ENCODE measurements around the gene WDR77. TPM values are rescaled to one million over a fixed set of nuclear protein-coding genes. Genes with fewer than 3 reads are reported as not detected.

WDR77 gene
- total RNA-seq, 1 experiment from 2014 or later: 64.5 TPM

- TF ChIP-seq AFF4 (CRISPR knock-in tag; IDR thresholded peaks at IDR 0.05; ENCODE audit: borderline replicate concordance) (no peak), ZNF219 (CRISPR knock-in tag; IDR thresholded peaks at IDR 0.05; ENCODE audit: borderline replicate concordance) (no peak), ZNF671 (CRISPR knock-in tag; IDR thresholded peaks at IDR 0.05) (no peak), ZSCAN18 (CRISPR knock-in tag; IDR thresholded peaks at IDR 0.05) (no peak), ZNF512 (CRISPR knock-in tag; IDR thresholded peaks at IDR 0.05; ENCODE audit: borderline replicate concordance) (no peak), GTF2I (CRISPR knock-in tag; conservative IDR thresholded peaks at IDR 0.05) (no peak), KAT7 (CRISPR knock-in tag; IDR thresholded peaks at IDR 0.05; ENCODE audit: borderline replicate concordance) (no peak), JAZF1 (CRISPR knock-in tag; IDR thresholded peaks at IDR 0.05) (no peak), MXD4 (CRISPR knock-in tag; IDR thresholded peaks at IDR 0.05; ENCODE audit: borderline replicate concordance) (no peak)
- TF ChIP-seq, protein P1, sequence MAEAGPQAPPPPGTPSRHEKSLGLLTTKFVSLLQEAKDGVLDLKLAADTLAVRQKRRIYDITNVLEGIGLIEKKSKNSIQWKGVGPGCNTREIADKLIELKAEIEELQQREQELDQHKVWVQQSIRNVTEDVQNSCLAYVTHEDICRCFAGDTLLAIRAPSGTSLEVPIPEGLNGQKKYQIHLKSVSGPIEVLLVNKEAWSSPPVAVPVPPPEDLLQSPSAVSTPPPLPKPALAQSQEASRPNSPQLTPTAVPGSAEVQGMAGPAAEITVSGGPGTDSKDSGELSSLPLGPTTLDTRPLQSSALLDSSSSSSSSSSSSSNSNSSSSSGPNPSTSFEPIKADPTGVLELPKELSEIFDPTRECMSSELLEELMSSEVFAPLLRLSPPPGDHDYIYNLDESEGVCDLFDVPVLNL (CRISPR knock-in tag; IDR thresholded peaks at IDR 0.05; ENCODE audit: borderline replicate concordance, low read depth): no peak
Observed at GRCh38 chr1:111470596-111470995, 21.5 kb upstream of the WDR77 start (continued).

DNA sequence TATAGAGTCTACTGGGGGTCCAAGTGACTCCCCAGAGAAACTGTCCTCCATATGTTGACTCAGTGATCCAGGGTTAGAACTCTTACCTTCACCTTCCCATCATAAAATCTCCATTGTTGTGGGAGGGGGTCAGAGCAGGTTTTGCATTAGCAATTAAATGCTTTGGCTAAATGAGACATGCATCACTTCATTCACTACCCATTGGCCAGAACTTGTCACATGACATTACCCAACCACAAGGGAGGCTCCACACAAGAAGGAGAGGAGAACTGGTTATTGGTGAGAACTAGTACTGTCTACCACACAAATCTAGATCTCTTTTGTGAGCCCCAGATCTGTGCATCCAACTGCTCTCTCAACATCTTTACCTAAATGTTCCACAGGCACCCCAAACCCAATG is 20.5 kb upstream of the WDR77 start:
- Mint-ChIP-seq H3K36me3 (no peaks in the 10 kb centered on the region), H3K27ac (no peak overlapping the region), H3K9me3 (no peaks in the 10 kb centered on the region), H3K4me1 (no peaks in the 10 kb centered on the region), H3K4me3 (no peak overlapping the region), H3K27me3 (ENCODE audit: low read depth) (no peaks in the 10 kb centered on the region)
- ChIA-PET POLR2A (no interaction called here), CTCF (no interaction called here)
- DNase-seq (ENCODE audit: low spot score) (no peak), ATAC-seq (no peak)
- TF ChIP-seq MYBL2 (CRISPR knock-in tag; IDR thresholded peaks at IDR 0.05): no peak
- TF ChIP-seq SMAD3 (CRISPR knock-in tag; IDR thresholded peaks at IDR 0.05; ENCODE audit: borderline replicate concordance): no peak
- TF ChIP-seq, protein P2, sequence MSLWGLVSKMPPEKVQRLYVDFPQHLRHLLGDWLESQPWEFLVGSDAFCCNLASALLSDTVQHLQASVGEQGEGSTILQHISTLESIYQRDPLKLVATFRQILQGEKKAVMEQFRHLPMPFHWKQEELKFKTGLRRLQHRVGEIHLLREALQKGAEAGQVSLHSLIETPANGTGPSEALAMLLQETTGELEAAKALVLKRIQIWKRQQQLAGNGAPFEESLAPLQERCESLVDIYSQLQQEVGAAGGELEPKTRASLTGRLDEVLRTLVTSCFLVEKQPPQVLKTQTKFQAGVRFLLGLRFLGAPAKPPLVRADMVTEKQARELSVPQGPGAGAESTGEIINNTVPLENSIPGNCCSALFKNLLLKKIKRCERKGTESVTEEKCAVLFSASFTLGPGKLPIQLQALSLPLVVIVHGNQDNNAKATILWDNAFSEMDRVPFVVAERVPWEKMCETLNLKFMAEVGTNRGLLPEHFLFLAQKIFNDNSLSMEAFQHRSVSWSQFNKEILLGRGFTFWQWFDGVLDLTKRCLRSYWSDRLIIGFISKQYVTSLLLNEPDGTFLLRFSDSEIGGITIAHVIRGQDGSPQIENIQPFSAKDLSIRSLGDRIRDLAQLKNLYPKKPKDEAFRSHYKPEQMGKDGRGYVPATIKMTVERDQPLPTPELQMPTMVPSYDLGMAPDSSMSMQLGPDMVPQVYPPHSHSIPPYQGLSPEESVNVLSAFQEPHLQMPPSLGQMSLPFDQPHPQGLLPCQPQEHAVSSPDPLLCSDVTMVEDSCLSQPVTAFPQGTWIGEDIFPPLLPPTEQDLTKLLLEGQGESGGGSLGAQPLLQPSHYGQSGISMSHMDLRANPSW (CRISPR knock-in tag; conservative IDR thresholded peaks at IDR 0.05; ENCODE audit: low read depth): no peak
- TF ChIP-seq CREB1 (CRISPR knock-in tag; IDR thresholded peaks at IDR 0.05): no peak
- no peak for TF ChIP-seq EMX1 (CRISPR knock-in tag; IDR thresholded peaks at IDR 0.05)
- no peak for TF ChIP-seq NR1H2 (CRISPR knock-in tag; IDR thresholded peaks at IDR 0.05)
- TF ChIP-seq ZNF671 (CRISPR knock-in tag; IDR thresholded peaks at IDR 0.05): no peak
- TF ChIP-seq, protein P3, sequence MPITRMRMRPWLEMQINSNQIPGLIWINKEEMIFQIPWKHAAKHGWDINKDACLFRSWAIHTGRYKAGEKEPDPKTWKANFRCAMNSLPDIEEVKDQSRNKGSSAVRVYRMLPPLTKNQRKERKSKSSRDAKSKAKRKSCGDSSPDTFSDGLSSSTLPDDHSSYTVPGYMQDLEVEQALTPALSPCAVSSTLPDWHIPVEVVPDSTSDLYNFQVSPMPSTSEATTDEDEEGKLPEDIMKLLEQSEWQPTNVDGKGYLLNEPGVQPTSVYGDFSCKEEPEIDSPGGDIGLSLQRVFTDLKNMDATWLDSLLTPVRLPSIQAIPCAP (CRISPR knock-in tag; IDR thresholded peaks at IDR 0.05): no peak
- TF ChIP-seq FOXJ3 (CRISPR knock-in tag; IDR thresholded peaks at IDR 0.05; ENCODE audit: borderline replicate concordance): no peak
- TF ChIP-seq RELA (CRISPR knock-in tag; IDR thresholded peaks at IDR 0.05; ENCODE audit: borderline replicate concordance): no peak
- TF ChIP-seq FOXP4 (CRISPR knock-in tag; IDR thresholded peaks at IDR 0.05): no peak
- no peak for TF ChIP-seq ZSCAN18 (CRISPR knock-in tag; IDR thresholded peaks at IDR 0.05)
- TF ChIP-seq ZNF263 (CRISPR knock-in tag; IDR thresholded peaks at IDR 0.05; ENCODE audit: low read depth): no peak
- TF ChIP-seq FOXK1 (CRISPR knock-in tag; IDR thresholded peaks at IDR 0.05): no peak

All from WTC11 (cell line).